Duodenal mucosa (tissue), 2 donors: ENCODE data around the gene PHKG2.

Experiments
- H3K27ac ChIP-seq: one replicate; pipeline ENCODE4 v1.7.0; 2013; ENCODE audit warnings: low read depth, low read length
- H3K27me3 ChIP-seq, 2 donors: one replicate each; pipeline ENCODE4 v1.7.0; 2013; ENCODE audit warnings: low read length in 2 of 2, control low read depth in 1 of 2; ENCODE audit not compliant: insufficient read depth in 2 of 2, control insufficient read depth in 1 of 2
- H3K36me3 ChIP-seq, 2 donors: one replicate each; pipeline ENCODE4 v1.7.0; 2013; ENCODE audit warnings: low read length in 2 of 2, control low read depth in 1 of 2; ENCODE audit not compliant: insufficient read depth in 2 of 2, control insufficient read depth in 1 of 2
- H3K4me1 ChIP-seq, 2 donors: one replicate each; pipeline ENCODE4 v1.7.0; 2013; ENCODE audit warnings: low read length in 2 of 2, control low read depth in 1 of 2; ENCODE audit not compliant: insufficient read depth in 2 of 2, control insufficient read depth in 1 of 2
- H3K4me3 ChIP-seq, 2 donors: one replicate each; pipeline ENCODE4 v1.7.0; 2013; ENCODE audit warnings: low read length in 2 of 2, low read depth in 1 of 2
- H3K9ac ChIP-seq, 2 donors: one replicate each; pipeline ENCODE4 v1.7.0; 2013; ENCODE audit warnings: low read length in 2 of 2, low read depth in 1 of 2
- H3K9me3 ChIP-seq, 2 donors: one replicate each; pipeline ENCODE4 v1.7.0; 2013; ENCODE audit warnings: low read length in 2 of 2, control low read depth in 1 of 2; ENCODE audit not compliant: control insufficient read depth in 1 of 2

Gene PHKG2

GRCh38 chr16:30755955-30756780 lies 7.9 kb downstream of the PHKG2 start:
- H3K27ac ChIP-seq, result no peak overlapping the region
- H3K9me3 ChIP-seq, result no peaks in the 10 kb centered on the region
- H3K9ac ChIP-seq, result no peak overlapping the region
- H3K4me1 ChIP-seq, result peaks cover 12 to 16% of the 10 kb centered on the region in 2 donors
- no peak overlapping the region for H3K4me3 ChIP-seq
- H3K36me3 ChIP-seq, result peaks cover 21 to 45% of the 10 kb centered on the region in 2 donors
- H3K27me3 ChIP-seq, result no peaks in the 10 kb centered on the region

DNA sequence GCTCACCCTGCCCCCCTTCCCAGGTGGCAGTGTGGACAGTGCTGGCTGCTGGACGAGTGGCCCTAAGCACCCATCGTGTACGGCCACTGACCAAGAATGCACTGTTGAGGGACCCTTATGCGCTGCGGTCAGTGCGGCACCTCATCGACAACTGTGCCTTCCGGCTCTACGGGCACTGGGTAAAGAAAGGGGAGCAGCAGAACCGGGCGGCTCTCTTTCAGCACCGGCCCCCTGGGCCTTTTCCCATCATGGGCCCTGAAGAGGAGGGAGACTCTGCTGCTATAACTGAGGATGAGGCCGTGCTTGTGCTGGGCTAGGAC lies 8.5 kb downstream of the PHKG2 start:
- Histone ChIP-seq H3K9ac (no peak overlapping the region), H3K36me3 (peaks cover 17 to 40% of the 10 kb centered on the region in 2 donors), H3K9me3 (no peaks in the 10 kb centered on the region), H3K4me3 (no peak overlapping the region), H3K4me1 (peaks cover 12 to 22% of the 10 kb centered on the region in 2 donors), H3K27ac (no peak overlapping the region), H3K27me3 (no peaks in the 10 kb centered on the region)

DNA sequence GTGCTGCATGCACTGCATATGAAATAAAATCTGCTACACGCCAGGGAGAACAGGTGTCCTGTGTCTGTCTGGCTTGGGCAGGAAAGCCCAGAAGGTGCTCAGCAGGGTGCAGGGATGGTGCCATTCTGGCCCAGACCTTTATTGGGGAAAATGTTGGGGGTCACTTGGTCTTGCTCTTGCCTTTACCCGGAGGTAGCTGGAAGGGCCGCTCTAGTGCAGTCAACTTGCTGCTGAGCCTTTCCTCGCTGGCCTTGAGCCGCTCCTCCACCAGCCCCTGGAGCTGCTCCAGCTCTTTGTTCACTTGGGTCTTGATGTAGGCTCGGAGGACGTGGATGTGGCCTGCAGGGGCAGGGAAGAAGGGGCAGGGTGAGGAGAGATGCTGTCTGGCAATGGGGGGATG lies 9.1 kb downstream of the PHKG2 start:
- Histone ChIP-seq H3K27ac (no peak overlapping the region), H3K27me3 (no peaks in the 10 kb centered on the region), H3K9ac (no peak overlapping the region), H3K4me3 (no peak overlapping the region), H3K9me3 (no peaks in the 10 kb centered on the region), H3K4me1 (peaks cover 12 to 22% of the 10 kb centered on the region in 2 donors), H3K36me3 (peaks cover 17 to 38% of the 10 kb centered on the region in 2 donors)

- Histone ChIP-seq H3K27me3 (no peaks in the 10 kb centered on the region), H3K4me1 (peaks cover 25 to 39% of the 10 kb centered on the region in 2 donors), H3K9ac (no peak overlapping the region), H3K9me3 (no peaks in the 10 kb centered on the region), H3K27ac (no peak overlapping the region), H3K4me3 (no peak overlapping the region), H3K36me3 (peaks cover 13 to 33% of the 10 kb centered on the region in 2 donors)
Observed at GRCh38 chr16:30758988-30759491, 10.8 kb downstream of the PHKG2 start.

GRCh38 chr16:30760001-30760559 lies 11.9 kb downstream of the PHKG2 start:
- H3K27me3 ChIP-seq, result no peaks in the 10 kb centered on the region
- H3K36me3 ChIP-seq, result peaks cover 24 to 43% of the 10 kb centered on the region in 2 donors

GRCh38 chr16:30760577-30761426 lies 12.6 kb downstream of the PHKG2 start:
- H3K4me1 ChIP-seq, result peaks cover 19 to 39% of the 10 kb centered on the region in 2 donors
- no peaks in the 10 kb centered on the region for H3K9me3 ChIP-seq
- H3K36me3 ChIP-seq, result peaks cover 31 to 48% of the 10 kb centered on the region in 2 donors
- peak overlapping the region; percentile 90 to 98 for H3K4me3 ChIP-seq
- no peak overlapping the region for H3K27ac ChIP-seq
- H3K9ac ChIP-seq, result peak overlapping the region; percentile 48 to 96
- H3K27me3 ChIP-seq, result no peaks in the 10 kb centered on the region

More at GRCh38 chr16:30760001-30760559, 11.9 kb downstream of the PHKG2 start:
- no peak overlapping the region for H3K4me3 ChIP-seq
- H3K9me3 ChIP-seq, result no peaks in the 10 kb centered on the region
- no peak overlapping the region for H3K9ac ChIP-seq
- peaks cover 19 to 39% of the 10 kb centered on the region in 2 donors for H3K4me1 ChIP-seq
- no peak overlapping the region for H3K27ac ChIP-seq

- Histone ChIP-seq H3K4me1 (peaks cover 19 to 39% of the 10 kb centered on the region in 2 donors), H3K4me3 (peak overlapping the region; percentile 90 to 98), H3K9me3 (no peaks in the 10 kb centered on the region), H3K9ac (peak overlapping the region; percentile 48 to 96), H3K27me3 (no peaks in the 10 kb centered on the region), H3K36me3 (peaks cover 37 to 48% of the 10 kb centered on the region in 2 donors), H3K27ac (no peak overlapping the region)
Observed at GRCh38 chr16:30761427-30761927, 13.3 kb downstream of the PHKG2 start.

DNA sequence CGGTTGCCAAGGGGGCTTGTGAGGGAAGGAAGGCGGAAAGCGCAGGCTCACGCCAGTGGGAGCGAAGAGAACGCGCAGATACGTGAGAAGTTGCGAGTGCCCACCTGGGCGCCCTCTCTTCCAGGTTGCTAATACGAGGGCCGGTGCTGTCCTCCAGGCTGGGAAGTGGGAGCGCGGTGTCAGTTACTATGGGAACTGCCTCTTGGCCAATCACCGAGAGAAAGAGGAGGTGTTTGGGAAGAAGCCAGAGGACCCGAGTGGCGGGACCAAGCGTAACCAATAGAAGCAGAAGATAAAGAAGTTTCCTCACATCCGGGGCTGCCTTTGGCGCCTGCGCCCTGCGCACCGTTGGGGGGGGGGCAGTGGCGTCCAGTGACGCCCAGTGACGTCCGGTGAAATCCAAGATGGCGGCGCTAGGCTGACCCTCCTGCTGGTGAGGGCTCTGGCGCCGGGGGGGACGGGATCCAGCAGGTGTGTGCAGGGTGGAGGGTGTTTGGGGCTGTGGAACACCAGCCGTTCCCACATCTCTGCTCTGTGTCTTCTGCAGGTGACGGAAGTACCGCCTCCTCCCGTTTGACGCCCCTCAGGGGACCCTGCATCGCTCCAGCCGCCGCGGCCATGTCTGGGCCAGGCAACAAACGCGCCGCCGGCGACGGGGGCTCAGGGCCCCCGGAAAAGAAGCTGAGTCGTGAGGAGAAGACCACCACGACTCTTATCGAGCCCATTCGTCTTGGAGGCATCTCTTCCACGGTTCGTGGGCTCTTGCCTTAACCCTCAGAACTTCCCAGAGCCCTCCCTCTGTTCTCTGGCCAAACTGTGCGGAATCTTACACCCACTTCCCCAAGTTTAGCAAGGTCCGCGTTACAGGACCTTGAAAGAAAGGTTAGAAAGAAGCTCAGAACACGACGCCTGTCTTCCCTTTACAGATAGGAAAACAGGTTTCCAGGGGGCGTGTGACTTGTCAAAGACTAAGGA lies 14.0 kb downstream of the PHKG2 start, which contains the start of the genes CFAP119 and RNF40:
Gene CFAP119, minus strand, starts transcription at position 135 of the 975 bp plus-strand sequence. CDS start 314 bp downstream, outside the sequence.
Gene RNF40, plus strand, starts transcription at position 395 of the 975 bp plus-strand sequence. Its CDS starts 224 bp downstream, at position 619.
- Histone ChIP-seq H3K36me3 (peaks cover 32 to 48% of the 10 kb centered on the region in 2 donors), H3K27ac (peak within 1 kb of the TSS; percentile 85), H3K9ac (peak within 1 kb of the TSS; percentile 96 to 99), H3K9me3 (no peaks in the 10 kb centered on the region), H3K4me3 (peak within 1 kb of the TSS; percentile 90 to 98), H3K27me3 (no peaks in the 10 kb centered on the region), H3K4me1 (peaks cover 19 to 39% of the 10 kb centered on the region in 2 donors)
